Measurements from ENCODE around the gene ATF1. TPM values are rescaled to one million over a fixed set of nuclear protein-coding genes. Genes with fewer than 3 reads are reported as not detected.
"Not testable (repeated sequence)": the region's sequence is repeated elsewhere in the genome, so short reads cannot be mapped to it uniquely, and the experiment has no call there.

Gene ATF1
- total RNA-seq, 4 donors from 2014 or later = 14.9 to 24.9 (median 20.5) TPM

GRCh38 chr12:50751948-50752721, 11.8 kb upstream of the ATF1 start:
- DNase-seq (ENCODE audit: low spot score in 2 of 2) = peak in 1 of 2 donors; percentile 18
- H3K4me3 ChIP-seq (ENCODE audit: low read depth, poor library complexity, severe bottlenecking) = no peak overlapping the region
- TF ChIP-seq POLR2A (IDR thresholded peaks at IDR 0.05) (no peak), CTCF (IDR thresholded peaks at IDR 0.05) (no peak)
- intact Hi-C loops (cut with DNase I; ENCODE audit: low total_unique reads) = no loop called here
- 81 to 83% methylated on average over 6 of the region's 6 CpGs for WGBS, 2 donors

GRCh38 chr12:50753232-50753769, 10.6 kb upstream of the ATF1 start:
- TF ChIP-seq CTCF (IDR thresholded peaks at IDR 0.05) (no peak), POLR2A (IDR thresholded peaks at IDR 0.05) (no peak)
- WGBS, 2 donors = 71 to 83% methylated on average over 5 of the region's 5 CpGs
- no peak overlapping the region for H3K4me3 ChIP-seq (ENCODE audit: low read depth, poor library complexity, severe bottlenecking)
- peak in 1 of 2 donors; percentile 10 for DNase-seq (ENCODE audit: low spot score in 2 of 2)
- intact Hi-C loops (cut with DNase I; ENCODE audit: low total_unique reads) = no loop called here

- peak; percentile 23 to 87 for DNase-seq (ENCODE audit: low spot score in 2 of 2)
- peak overlapping the region; percentile 91 for H3K4me3 ChIP-seq (ENCODE audit: low read depth, poor library complexity, severe bottlenecking)
- no peak for TF ChIP-seq POLR2A (IDR thresholded peaks at IDR 0.05)
- no peak for TF ChIP-seq CTCF (IDR thresholded peaks at IDR 0.05)
- intact Hi-C loops (cut with DNase I; ENCODE audit: low total_unique reads) = no loop called here
- WGBS, 2 donors = 0 to 1% methylated on average over 33 to 36 of the region's 91 CpGs
These were observed 589 bp downstream of the ATF1 start for GRCh38 chr12:50764286-50765094.

- H3K4me3 ChIP-seq (ENCODE audit: low read depth, poor library complexity, severe bottlenecking) = peak overlapping the region; percentile 91
- TF ChIP-seq CTCF (IDR thresholded peaks at IDR 0.05) (peak in 1 of 3 donors; percentile 58), POLR2A (IDR thresholded peaks at IDR 0.05) (no peak)
- WGBS, 2 donors = 13% methylated on average over 13 of the region's 13 CpGs
- intact Hi-C loops (cut with DNase I; ENCODE audit: low total_unique reads) = no loop called here
- peak; percentile 22 to 82 for DNase-seq (ENCODE audit: low spot score in 2 of 2)
These were observed 1.4 kb downstream of the ATF1 start for GRCh38 chr12:50765095-50765911.

GRCh38 chr12:50768391-50768790, 4.5 kb downstream of the ATF1 start:
- no peak overlapping the region for H3K4me3 ChIP-seq (ENCODE audit: low read depth, poor library complexity, severe bottlenecking)
- 56 to 59% methylated on average over 3 of the region's 3 CpGs for WGBS, 2 donors
- no peak for TF ChIP-seq CTCF (IDR thresholded peaks at IDR 0.05)
- no peak for TF ChIP-seq POLR2A (IDR thresholded peaks at IDR 0.05)
- no peak for DNase-seq (ENCODE audit: low spot score in 2 of 2)
- intact Hi-C loops (cut with DNase I; ENCODE audit: low total_unique reads) = no loop called here

- WGBS, 2 donors = 63 to 73% methylated on average over 2 of the region's 2 CpGs
- H3K4me3 ChIP-seq (ENCODE audit: low read depth, poor library complexity, severe bottlenecking); intact Hi-C loops (cut with DNase I; ENCODE audit: low total_unique reads); DNase-seq (ENCODE audit: low spot score in 2 of 2): not testable (repeated sequence)
These were observed 4.9 kb downstream of the ATF1 start for GRCh38 chr12:50768813-50769212.
